Uterus (tissue), 4 donors: ENCODE results near the gene MRAP. TPM values are rescaled to one million over a fixed set of nuclear protein-coding genes. Genes with fewer than 3 reads are reported as not detected.
A peak's percentile ranks its signal among the peaks of the same experiment; 100 is the strongest.

Experiments used
- DNase-seq, 2 donors: peaks; one replicate each; pipeline ENCODE4 v3.0.0-alpha.2; 2019 to 2020
- H3K27ac ChIP-seq, 2 donors: fragments of 200-600 bp; sonication (generic); 1 replicate in 1 of 2; 2 replicates in 1 of 2; pipeline ENCODE4 v1.5.1; 2016 to 2018
- H3K27me3 ChIP-seq, 2 donors: fragments of 200-600 bp; sonication (generic); one replicate each; pipeline ENCODE4 v1.5.1; 2018 to 2019; ENCODE audit warnings: control low read depth in 1 of 2
- H3K36me3 ChIP-seq, 2 donors: fragments of 200-600 bp; sonication (generic); one replicate each; pipeline ENCODE4 v1.5.1; 2019; ENCODE audit warnings: control low read depth in 1 of 2
- H3K4me1 ChIP-seq, 2 donors: fragments of 200-600 bp; sonication (generic); one replicate each; pipeline ENCODE4 v1.5.1; 2018 to 2019; ENCODE audit warnings: control low read depth in 1 of 2
- H3K4me3 ChIP-seq, 2 donors: fragments of 200-600 bp; sonication (generic); 1 replicate in 1 of 2; 2 replicates in 1 of 2; pipeline ENCODE4 v1.5.1; 2018 to 2019; ENCODE audit warnings: mild to moderate bottlenecking in 1 of 2
- H3K9me3 ChIP-seq, 2 donors: fragments of 200-600 bp; sonication (generic); one replicate each; pipeline ENCODE4 v1.5.1; 2019; ENCODE audit warnings: control low read depth in 1 of 2
- POLR2A ChIP-seq, 2 donors: fragments of 450-650 bp; IDR thresholded peaks; one replicate each; pipeline ENCODE4 v1.6.1; 2016; ENCODE audit warnings: antibody characterized with exemption in 2 of 2, mild to moderate bottlenecking in 1 of 2, moderate library complexity in 1 of 2
- intact Hi-C: fragments of 100-400 bp; cut with DNase I; formaldehyde crosslinking; loops from one replicate; pipeline ENCODE4 v1.15.1; 2023; ENCODE audit warnings: low total_unique reads
- total RNA-seq, 4 donors: library from RNA; depleted of rRNA in 3 of 4; stranded (reverse); fragments of >200 nt in 3 of 4; gene quantifications; one replicate each; pipeline versions ENCODE4 v1.1.0 to v1.2.4, GENCODE V29; 2014 to 2023
- TF ChIP-seq, protein P1 (sequence below), 4 experiments: fragments of 200-600 bp in 2 of 4; fragments of 450-650 bp in 2 of 4; sonication (generic) in 2 of 4; IDR thresholded peaks; one replicate each; pipeline ENCODE4 v1.5.1; 2016 to 2019; ENCODE audit warnings: antibody characterized with exemption in 4 of 4, mild to moderate bottlenecking in 2 of 4, moderate library complexity in 1 of 4
- donor health status: DM: yes; HTN: yes; CAD: no.

MRAP gene
- total RNA-seq, 4 donors from 2014 or later: not detected

DNA sequence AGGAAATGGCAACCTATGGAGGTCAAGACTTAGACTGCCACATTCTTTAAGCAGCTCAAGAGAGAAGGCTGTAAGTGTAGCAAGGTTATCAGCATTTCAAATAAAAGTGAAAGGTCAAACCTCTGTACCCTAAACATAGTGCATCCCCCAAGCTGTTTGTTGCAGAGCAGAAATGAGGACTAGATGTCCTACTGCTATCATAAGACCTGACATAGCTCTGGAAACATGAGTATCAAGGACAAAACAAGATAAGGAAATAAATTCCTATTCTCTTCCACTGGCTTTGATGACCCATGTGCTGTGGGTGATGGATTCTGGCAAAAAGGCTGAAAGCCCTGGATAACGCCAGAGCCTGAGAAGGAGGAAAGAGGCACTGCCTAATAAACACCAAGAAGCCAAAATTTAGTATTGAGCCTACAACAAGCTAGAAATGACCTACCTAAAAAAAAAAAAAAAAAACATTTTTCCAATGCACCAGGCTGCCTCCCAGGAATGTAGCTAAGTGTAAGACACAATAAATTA, 58.3 kb downstream of the MRAP start:
- Histone ChIP-seq H3K4me1 (peaks cover 0 to 4% of the 10 kb centered on the region in 2 donors), H3K36me3 (no peaks in the 10 kb centered on the region), H3K27me3 (no peaks in the 10 kb centered on the region), H3K9me3 (no peaks in the 10 kb centered on the region), H3K4me3 (no peak overlapping the region), H3K27ac (peak overlapping the region in 1 of 2 donors; percentile 8)
- intact Hi-C loops: no loop called here
- no peak for DNase-seq
- TF ChIP-seq, protein P1, sequence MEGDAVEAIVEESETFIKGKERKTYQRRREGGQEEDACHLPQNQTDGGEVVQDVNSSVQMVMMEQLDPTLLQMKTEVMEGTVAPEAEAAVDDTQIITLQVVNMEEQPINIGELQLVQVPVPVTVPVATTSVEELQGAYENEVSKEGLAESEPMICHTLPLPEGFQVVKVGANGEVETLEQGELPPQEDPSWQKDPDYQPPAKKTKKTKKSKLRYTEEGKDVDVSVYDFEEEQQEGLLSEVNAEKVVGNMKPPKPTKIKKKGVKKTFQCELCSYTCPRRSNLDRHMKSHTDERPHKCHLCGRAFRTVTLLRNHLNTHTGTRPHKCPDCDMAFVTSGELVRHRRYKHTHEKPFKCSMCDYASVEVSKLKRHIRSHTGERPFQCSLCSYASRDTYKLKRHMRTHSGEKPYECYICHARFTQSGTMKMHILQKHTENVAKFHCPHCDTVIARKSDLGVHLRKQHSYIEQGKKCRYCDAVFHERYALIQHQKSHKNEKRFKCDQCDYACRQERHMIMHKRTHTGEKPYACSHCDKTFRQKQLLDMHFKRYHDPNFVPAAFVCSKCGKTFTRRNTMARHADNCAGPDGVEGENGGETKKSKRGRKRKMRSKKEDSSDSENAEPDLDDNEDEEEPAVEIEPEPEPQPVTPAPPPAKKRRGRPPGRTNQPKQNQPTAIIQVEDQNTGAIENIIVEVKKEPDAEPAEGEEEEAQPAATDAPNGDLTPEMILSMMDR (IDR thresholded peaks at IDR 0.05): no peak
- TF ChIP-seq POLR2A (IDR thresholded peaks at IDR 0.05): no peak

DNA sequence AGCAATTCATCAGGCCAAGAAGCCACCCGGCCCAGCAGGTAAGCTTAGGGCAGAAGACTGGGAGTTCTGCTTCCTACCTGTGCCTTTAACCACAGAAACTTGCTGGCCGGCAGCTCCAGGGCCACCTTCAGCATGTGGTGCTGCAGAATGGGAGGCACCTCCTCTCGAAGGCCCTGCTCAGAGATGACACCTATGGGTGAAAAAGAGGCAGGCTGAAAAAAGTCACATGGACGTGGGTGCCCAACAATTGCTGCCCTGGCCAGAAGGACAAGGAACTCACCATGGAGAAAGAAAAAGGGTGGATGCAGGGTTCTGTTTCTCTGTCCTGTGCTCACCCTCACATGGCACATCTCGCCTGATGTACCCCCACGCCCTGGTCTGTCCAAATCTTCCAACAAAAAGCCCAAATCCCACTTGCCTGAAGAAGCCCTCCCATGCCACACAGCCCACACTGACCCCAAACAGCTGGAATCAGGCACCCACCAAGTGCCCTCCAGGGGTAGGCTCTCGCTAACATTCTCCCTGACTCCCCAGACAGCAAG, 61.1 kb downstream of the MRAP start:
- intact Hi-C loops: no loop called here
- Histone ChIP-seq H3K36me3 (no peaks in the 10 kb centered on the region), H3K27me3 (no peaks in the 10 kb centered on the region), H3K4me3 (no peak overlapping the region), H3K4me1 (peaks cover 4 to 7% of the 10 kb centered on the region in 2 donors), H3K27ac (peak overlapping the region in 1 of 2 donors; percentile 62), H3K9me3 (no peaks in the 10 kb centered on the region)
- TF ChIP-seq, protein P1 (IDR thresholded peaks at IDR 0.05): peak in 1 of 4 experiments; percentile 9
- no peak for TF ChIP-seq POLR2A (IDR thresholded peaks at IDR 0.05)
- no peak for DNase-seq

DNA sequence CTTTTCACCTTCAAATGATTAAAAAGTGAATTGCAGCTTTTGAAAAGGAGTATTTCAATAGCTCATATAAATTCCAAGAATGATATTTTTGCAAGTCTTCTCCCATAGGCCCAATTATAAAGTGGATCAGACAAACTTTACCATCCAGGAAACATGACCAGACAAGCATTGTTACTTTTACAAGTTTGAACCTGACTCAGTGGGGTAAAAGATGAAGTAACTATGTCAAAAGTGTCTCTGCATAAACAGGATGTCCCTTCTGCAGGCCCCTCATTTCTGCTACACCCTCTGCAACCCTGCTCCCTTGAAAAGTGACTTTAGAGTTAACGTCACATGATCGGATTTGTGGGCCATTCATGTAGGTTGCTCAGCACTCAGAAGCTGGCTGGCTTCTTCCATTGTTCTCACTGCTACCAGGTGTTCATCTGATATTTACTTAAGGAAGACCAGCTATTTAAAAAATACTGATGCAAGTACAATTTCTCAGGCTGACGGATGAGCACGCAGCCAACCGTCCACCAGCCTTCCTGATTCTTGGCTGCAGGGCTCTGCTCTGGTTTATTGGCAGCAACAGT, 61.8 kb downstream of the MRAP start:
- Histone ChIP-seq H3K9me3 (no peaks in the 10 kb centered on the region), H3K4me3 (no peak overlapping the region), H3K27me3 (no peaks in the 10 kb centered on the region), H3K4me1 (peaks cover 4 to 10% of the 10 kb centered on the region in 2 donors), H3K36me3 (no peaks in the 10 kb centered on the region), H3K27ac (peak overlapping the region in 1 of 2 donors; percentile 62)
- TF ChIP-seq, protein P1 (IDR thresholded peaks at IDR 0.05): no peak
- no peak for DNase-seq
- intact Hi-C loops: no loop called here

Other genes with a start within 250 kb of the MRAP start
- gene MIS18A, start 19.8 kb upstream of the MRAP start, total RNA-seq: 10 to 100 TPM in 2 of 4 donors, 1 to 10 TPM in 2; 2.4 to 25.6 (median 12.2) TPM
- gene URB1, start 94.2 kb downstream of the MRAP start, total RNA-seq: 10 to 100 TPM; 11.8 to 31.0 (median 26.0) TPM
- gene EVA1C, start 113.9 kb downstream of the MRAP start, total RNA-seq: 100 to 1,000 TPM in 1 of 4 donors, 10 to 100 TPM in 2, 1 to 10 TPM in 1; 8.3 to 105 (median 48.7) TPM